HL-60 (cell line): Measurements from ENCODE around the gene MANF.

Experiments
- DNase-seq, 2 experiments: peaks; one replicate each; pipeline ENCODE4 v3.0.0-alpha.2; 2010 to 2020; ENCODE audit warnings: low read depth in 1 of 2, low spot score in 1 of 2
- H3K27ac ChIP-seq: fragments of 250-450 bp; sonication (Bioruptor Pico); replicated peaks from 2 replicates; pipeline ENCODE4 v1.5.1; 2020; ENCODE audit warnings: mild to moderate bottlenecking, moderate library complexity
- H3K27me3 ChIP-seq: fragments of 250-450 bp; sonication (Bioruptor Pico); 2 replicates; pipeline ENCODE4 v1.5.1; 2021; ENCODE audit warnings: mild to moderate bottlenecking, moderate library complexity; ENCODE audit not compliant: insufficient read depth, poor library complexity, severe bottlenecking
- H3K4me3 ChIP-seq: replicated peaks from 2 replicates; pipeline ENCODE4 v1.5.1; 2011; ENCODE audit warnings: mild to moderate bottlenecking, control low read depth, low read length; ENCODE audit not compliant: insufficient read depth
- CTCF ChIP-seq: IDR thresholded peaks from one replicate; pipeline ENCODE4 v1.5.1; 2011; ENCODE audit warnings: low read length, control low read depth, inconsistent platforms; ENCODE audit not compliant: insufficient read depth
- GABPA ChIP-seq: IDR thresholded peaks from 2 replicates; pipeline ENCODE4 v1.6.1; 2012; ENCODE audit warnings: low read depth
- POLR2AphosphoS5 ChIP-seq: IDR thresholded peaks from 2 replicates; pipeline ENCODE4 v1.6.1; 2012; ENCODE audit warnings: low read depth
- REST ChIP-seq: IDR thresholded peaks from 2 replicates; pipeline ENCODE4 v1.6.1; 2012; ENCODE audit warnings: low read depth; ENCODE audit not compliant: insufficient replicate concordance
- SPI1 ChIP-seq: IDR thresholded peaks from 2 replicates; pipeline ENCODE4 v1.6.1; 2012; ENCODE audit warnings: low read depth, mild to moderate bottlenecking, borderline replicate concordance

The MANF gene

GRCh38 chr3:51389423-51390183 lies 4.5 kb downstream of the MANF start:
- no peak for TF ChIP-seq CTCF
- TF ChIP-seq REST = no peak
- no peak; the same call in 1 of the 2 replicates for TF ChIP-seq POLR2AphosphoS5
- TF ChIP-seq GABPA = no peak
- no peak for TF ChIP-seq SPI1
- DNase-seq = peak in 1 of 2 experiments; percentile 61
- no peaks in the 10 kb centered on the region for H3K27me3 ChIP-seq
- H3K27ac ChIP-seq = no peak overlapping the region
- no peak overlapping the region for H3K4me3 ChIP-seq

- no peaks in the 10 kb centered on the region for H3K27me3 ChIP-seq
- peak overlapping the region; percentile 29 for H3K27ac ChIP-seq
- peak overlapping the region; percentile 27 for H3K4me3 ChIP-seq
- TF ChIP-seq SPI1 = no peak
- no peak for TF ChIP-seq CTCF
- TF ChIP-seq POLR2AphosphoS5 = no peak; the same call in 1 of the 2 replicates
- no peak for TF ChIP-seq GABPA
- no peak for TF ChIP-seq REST
- no peak for DNase-seq
Measured at GRCh38 chr3:51390246-51391074, 5.4 kb downstream of the MANF start.

- H3K27me3 ChIP-seq = no peaks in the 10 kb centered on the region
- peak; percentile 91 to 97 for DNase-seq
- H3K4me3 ChIP-seq = peak within 1 kb of the TSS; percentile 55
- TF ChIP-seq GABPA (no peak), POLR2AphosphoS5 (peak; percentile 22; the same call in 1 of the 2 replicates), REST (peak; percentile 22), CTCF (peak; percentile 90), SPI1 (no peak)
- peak within 1 kb of the TSS; percentile 74 for H3K27ac ChIP-seq
Measured at GRCh38 chr3:51391075-51391565, 6.0 kb downstream of the MANF start, which contains the start of gene RBM15B. Gene RBM15B, plus strand, starts transcription at chr3:51391285. Its CDS starts 115 bp downstream, at chr3:51391400.
